G401 (cell line): ENCODE data around the gene ZNF654. TPM values are rescaled to one million over a fixed set of nuclear protein-coding genes. Genes with fewer than 3 reads are reported as not detected.
"Not testable (repeated sequence)": the region's sequence is repeated elsewhere in the genome, so short reads cannot be mapped to it uniquely, and the experiment has no call there.

Source experiments
- DNase-seq: peaks from one replicate; pipeline ENCODE4 v3.0.0-alpha.2; 2015; ENCODE audit warnings: low spot score
- in situ Hi-C: cut with HindIII; loops from 2 replicates; pipeline ENCODE4 v1.10.0; 2016; ENCODE audit warnings: low sequenced_read_pairs, mixed read lengths
- total RNA-seq: library from RNA; depleted of rRNA; stranded (reverse); fragments of >200 nt; shearing (Covaris generic); gene quantifications from 2 replicates; pipeline ENCODE4 v1.2.3, GENCODE V29; 2014

ZNF654 gene
- total RNA-seq, 1 experiment from 2014 or later, result 7.9 TPM

- DNase-seq, in situ Hi-C loops: not testable (repeated sequence)
Observed at GRCh38 chr3:88118603-88119002, 59.5 kb downstream of the ZNF654 start.

- in situ Hi-C loops, result no loop called here
- DNase-seq, result no peak
Observed at GRCh38 chr3:88123526-88123925, 64.5 kb downstream of the ZNF654 start.

GRCh38 chr3:88131695-88132094, 72.6 kb downstream of the ZNF654 start:
- DNase-seq, result no peak
- in situ Hi-C loops, result no loop called here

- in situ Hi-C loops, result no loop called here
- DNase-seq, result no peak
Observed at GRCh38 chr3:88132894-88133293, 73.8 kb downstream of the ZNF654 start.

- no peak for DNase-seq
- in situ Hi-C loops, result no loop called here
Observed at GRCh38 chr3:88133711-88134263, 74.7 kb downstream of the ZNF654 start.

- in situ Hi-C loops, result no loop called here
- DNase-seq, result no peak
Observed at GRCh38 chr3:88137836-88138235, 78.8 kb downstream of the ZNF654 start.

GRCh38 chr3:88141458-88142083, 82.5 kb downstream of the ZNF654 start:
- in situ Hi-C loops, result no loop called here
- no peak for DNase-seq

GRCh38 chr3:88142094-88142624, 83.1 kb downstream of the ZNF654 start:
- in situ Hi-C loops, result no loop called here
- no peak for DNase-seq

GRCh38 chr3:88147261-88147660, 88.2 kb downstream of the ZNF654 start:
- no peak for DNase-seq
- in situ Hi-C loops, result no loop called here

- in situ Hi-C loops, result no loop called here
- no peak for DNase-seq
Observed at GRCh38 chr3:88148651-88149050, 89.6 kb downstream of the ZNF654 start.

- DNase-seq, result no peak
- in situ Hi-C loops, result no loop called here
Observed at GRCh38 chr3:88149101-88149508, 90.0 kb downstream of the ZNF654 start.

- in situ Hi-C loops, result no loop called here
- DNase-seq, result peak; percentile 94
Observed at GRCh38 chr3:88149509-88150362, 90.7 kb downstream of the ZNF654 start, which contains the start of gene C3orf38. C3orf38 (plus strand) TSS chr3:88149959; CDS start chr3:88150053, 94 bp downstream.

- DNase-seq, result no peak
- in situ Hi-C loops, result no loop called here
Observed at GRCh38 chr3:88150371-88150770, 91.3 kb downstream of the ZNF654 start.

- in situ Hi-C loops, result no loop called here
Observed at GRCh38 chr3:88150806-88151205, 91.8 kb downstream of the ZNF654 start.

GRCh38 chr3:88151358-88151757, 92.3 kb downstream of the ZNF654 start:
- in situ Hi-C loops, result no loop called here
- DNase-seq, result peak; percentile 4

More at GRCh38 chr3:88150806-88151205, 91.8 kb downstream of the ZNF654 start:
- DNase-seq, result no peak

GRCh38 chr3:88152841-88153240, 93.8 kb downstream of the ZNF654 start:
- in situ Hi-C loops, result no loop called here
- no peak for DNase-seq

GRCh38 chr3:88166419-88166971, 107.4 kb downstream of the ZNF654 start:
- in situ Hi-C loops, result no loop called here
- DNase-seq, result no peak

GRCh38 chr3:88167173-88167572, 108.1 kb downstream of the ZNF654 start:
- DNase-seq, result no peak
- in situ Hi-C loops, result no loop called here

- DNase-seq, result no peak
Observed at GRCh38 chr3:88167704-88168103, 108.6 kb downstream of the ZNF654 start.

GRCh38 chr3:88168171-88168570, 109.1 kb downstream of the ZNF654 start:
- in situ Hi-C loops, result no loop called here
- DNase-seq, result no peak

More at GRCh38 chr3:88167704-88168103, 108.6 kb downstream of the ZNF654 start:
- in situ Hi-C loops, result no loop called here
